ENCODE results near the gene DDX11.
"Not testable (repeated sequence)": the region's sequence is repeated elsewhere in the genome, so short reads cannot be mapped to it uniquely, and the experiment has no call there.

The DDX11 gene

DNA sequence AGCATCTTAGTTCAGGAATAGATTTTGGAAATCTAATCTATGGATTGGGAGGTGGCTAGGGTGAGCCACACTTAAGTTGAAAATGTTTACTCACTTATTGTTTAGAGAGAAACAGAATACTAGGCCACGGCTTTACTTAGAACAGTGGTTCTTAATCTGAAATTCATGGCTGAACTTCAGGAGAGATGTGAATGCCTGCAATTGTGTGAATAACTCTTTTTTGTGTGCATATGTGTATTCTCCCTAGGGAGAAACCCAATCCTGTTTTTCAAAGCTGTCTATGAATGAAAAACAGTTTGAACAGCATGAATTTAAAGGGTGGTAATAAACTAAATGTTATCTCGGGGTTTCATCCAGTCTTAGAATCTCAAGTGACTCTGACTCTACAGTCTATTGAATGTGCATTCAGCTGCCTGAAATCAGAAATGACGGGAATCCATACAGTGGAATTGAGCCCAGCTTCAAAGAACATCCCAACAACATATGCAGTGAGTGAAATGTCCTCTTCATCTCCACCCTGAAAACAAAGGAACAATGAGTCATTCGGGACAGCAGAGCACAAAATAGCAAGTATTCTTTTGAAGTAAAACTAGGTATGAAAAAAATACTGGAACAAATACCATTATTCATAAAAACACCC lies 53.7 kb downstream of the DDX11 start:
- DNase-seq: not testable (repeated sequence)

DNA sequence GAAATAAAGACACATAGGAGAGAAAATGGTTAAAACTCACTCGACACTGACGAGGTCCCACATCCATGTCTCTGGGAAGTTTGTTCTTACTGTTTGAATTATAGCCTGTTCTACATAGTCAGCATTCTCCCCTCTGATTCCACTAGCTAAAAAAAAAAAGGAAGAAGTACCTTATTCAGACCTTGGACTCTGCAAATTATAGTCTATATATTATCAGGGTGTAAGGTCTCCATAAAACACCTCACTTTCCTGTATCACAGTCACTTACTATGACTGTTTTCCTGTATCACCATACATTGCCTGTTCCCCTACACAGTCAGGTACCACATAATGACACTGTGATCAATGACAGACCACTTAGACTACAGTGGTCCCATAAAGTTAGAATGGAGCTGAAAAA lies 62.9 kb downstream of the DDX11 start:
- DNase-seq: not testable (repeated sequence)

DNA sequence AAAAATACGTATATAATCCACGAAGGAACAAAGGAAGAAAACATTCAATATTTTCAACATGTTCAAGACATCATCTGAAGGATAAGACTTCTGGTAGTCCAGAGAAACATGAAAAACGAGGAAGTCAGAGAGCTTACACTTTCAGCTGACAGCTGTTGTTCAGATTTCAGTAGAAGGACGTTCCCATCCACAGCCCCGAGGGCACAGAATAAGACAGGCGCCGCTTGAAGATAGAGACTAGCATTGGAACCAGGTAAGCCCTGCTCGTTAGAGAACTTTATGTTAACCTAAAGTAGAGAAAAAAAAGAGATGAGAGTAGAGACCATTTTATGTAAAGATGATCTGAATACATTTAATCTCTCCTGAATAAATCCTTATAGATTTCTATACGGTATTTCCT lies 71.1 kb downstream of the DDX11 start:
- not testable (repeated sequence) for DNase-seq

DNA sequence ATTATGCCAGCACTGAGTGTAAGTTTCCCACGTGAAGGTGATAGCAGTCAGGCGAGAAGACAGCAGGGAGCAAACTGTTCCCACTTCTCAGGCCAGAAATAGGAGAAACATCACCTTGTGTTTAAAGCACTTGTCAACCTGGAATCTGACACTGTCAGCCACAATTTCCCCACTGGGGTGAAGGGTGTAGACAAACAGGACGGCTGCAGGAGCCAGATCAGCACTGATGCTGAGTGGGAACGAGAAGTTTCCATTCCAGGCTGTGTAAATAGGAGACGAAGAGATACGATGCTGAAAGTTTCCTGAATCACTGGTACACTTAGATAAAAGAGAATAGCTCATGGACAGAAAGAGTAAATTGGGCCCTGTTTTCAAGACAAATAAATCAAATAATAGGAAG lies 71.6 kb downstream of the DDX11 start:
- DNase-seq: not testable (repeated sequence)

DNA sequence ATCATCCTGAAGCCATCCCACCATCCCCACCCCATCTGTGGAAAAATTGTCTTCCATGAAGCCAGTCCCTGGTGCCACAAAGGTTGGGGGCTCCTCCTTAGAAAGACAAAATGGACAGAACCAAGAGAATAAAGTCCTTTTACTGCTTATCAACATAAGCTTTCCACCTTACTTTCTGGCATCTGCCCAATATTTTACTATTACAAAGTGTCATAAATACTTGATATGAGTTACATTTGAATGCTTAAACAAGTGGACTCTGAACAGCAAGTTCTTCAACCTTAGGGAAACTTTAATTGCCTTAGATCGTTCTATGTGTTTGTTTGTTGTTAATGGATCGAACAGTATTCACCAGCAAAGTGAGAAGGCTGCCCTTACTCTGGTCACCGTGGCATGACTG lies 73.8 kb downstream of the DDX11 start:
- DNase-seq: not testable (repeated sequence)

DNA sequence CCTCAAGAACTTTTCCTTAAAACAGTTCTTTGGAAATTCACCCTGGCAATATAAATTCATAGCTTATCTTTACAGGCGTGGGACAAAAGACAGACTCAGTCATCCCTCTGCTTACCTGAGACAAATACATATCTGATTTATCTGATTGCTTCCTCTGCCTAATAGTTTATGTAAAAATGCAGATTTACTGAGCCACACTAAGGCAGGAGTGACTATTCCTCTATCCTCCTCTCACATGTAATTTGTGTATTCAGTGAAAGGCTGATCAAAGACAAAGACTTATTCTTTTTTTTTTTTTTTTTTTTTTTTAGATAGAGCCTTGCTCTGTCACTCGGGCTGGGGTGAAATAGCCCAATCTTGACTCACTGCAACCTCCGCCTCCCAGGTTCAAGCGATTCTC lies 77.1 kb downstream of the DDX11 start:
- DNase-seq: not testable (repeated sequence)
